Activated T-cell treated with anti-CD3 and anti-CD28 coated beads for 4 hours (primary cell): Measurements from ENCODE around the gene KLRC2.
"Not testable (repeated sequence)": the region's sequence is repeated elsewhere in the genome, so short reads cannot be mapped to it uniquely, and the experiment has no call there.

ENCODE experiments used
- DNase-seq: peaks from one replicate; pipeline ENCODE4 v3.0.0-alpha.2; 2020

Gene KLRC2

GRCh38 chr12:10404798-10405197, 31.0 kb downstream of the KLRC2 start:
- DNase-seq = no peak

GRCh38 chr12:10400829-10401228, 35.0 kb downstream of the KLRC2 start:
- DNase-seq = no peak

- no peak for DNase-seq
These were observed 37.6 kb downstream of the KLRC2 start for GRCh38 chr12:10398168-10398567.

GRCh38 chr12:10397296-10397695, 38.5 kb downstream of the KLRC2 start:
- no peak for DNase-seq

- DNase-seq = not testable (repeated sequence)
These were observed 39.6 kb downstream of the KLRC2 start for GRCh38 chr12:10396176-10396575.

- DNase-seq = no peak
These were observed 40.3 kb downstream of the KLRC2 start for GRCh38 chr12:10395390-10395998.

GRCh38 chr12:10394531-10395152, 41.2 kb downstream of the KLRC2 start:
- not testable (repeated sequence) for DNase-seq

- no peak for DNase-seq
These were observed 42.5 kb downstream of the KLRC2 start for GRCh38 chr12:10393291-10393690.

- DNase-seq = no peak
These were observed 43.3 kb downstream of the KLRC2 start for GRCh38 chr12:10392394-10392930.

- not testable (repeated sequence) for DNase-seq
These were observed 44.8 kb downstream of the KLRC2 start for GRCh38 chr12:10390991-10391390.

- no peak for DNase-seq
These were observed 45.9 kb downstream of the KLRC2 start, which contains the start of gene KLRK1 for GRCh38 chr12:10389904-10390303. TSS of gene KLRK1 (minus strand) at chr12:10390041. CDS start at chr12:10388810, 1,231 bp downstream.

GRCh38 chr12:10388624-10389413, 47.0 kb downstream of the KLRC2 start:
- DNase-seq = no peak

GRCh38 chr12:10387498-10387897, 48.3 kb downstream of the KLRC2 start:
- not testable (repeated sequence) for DNase-seq

GRCh38 chr12:10386857-10387256, 49.0 kb downstream of the KLRC2 start:
- DNase-seq = no peak

- DNase-seq = no peak
These were observed 50.6 kb downstream of the KLRC2 start for GRCh38 chr12:10385166-10385613.

GRCh38 chr12:10384191-10384590, 51.6 kb downstream of the KLRC2 start:
- DNase-seq = no peak

- DNase-seq = no peak
These were observed 53.7 kb downstream of the KLRC2 start for GRCh38 chr12:10381928-10382628.
